H1 (cell line): ENCODE results near the gene MARS1. TPM values are rescaled to one million over a fixed set of nuclear protein-coding genes. Genes with fewer than 3 reads are reported as not detected.
A peak's percentile ranks its signal among the peaks of the same experiment; 100 is the strongest.

Source experiments
- CTCF ChIA-PET: fragments of 300-600 bp; sonication (Branson Sonifier 250); formaldehyde crosslinking; loops from one replicate; lab custom pipeline; 2021; ENCODE audit not compliant: partially characterized antibody; lab: Charles Lee
- POLR2A ChIA-PET: fragments of 300-600 bp; sonication (Branson Sonifier 250); formaldehyde crosslinking; loops from one replicate; lab custom pipeline; 2021; ENCODE audit warnings: inconsistent platforms; ENCODE audit not compliant: partially characterized antibody; lab: Charles Lee
- DNase-seq, 2 experiments: peaks; one replicate each; pipeline versions ENCODE4 v3.0.0 to v3.0.0-alpha.2; 2010 to 2022; ENCODE audit warnings: low spot score in 2 of 2, low read depth in 1 of 2, mixed read lengths in 1 of 2
- FAIRE-seq: peaks from 2 replicates; lab custom pipeline; 2011; peaks lifted over from hg19 to GRCh38; lab: Jason Lieb, UNC
- H2AFZ ChIP-seq: 2 replicates; pipeline ENCODE4 v1.8.1; 2012; ENCODE audit warnings: low read length, inconsistent platforms
- H2AK5ac ChIP-seq: 2 replicates; pipeline ENCODE4 v1.6.1; 2013; ENCODE audit warnings: low read depth, low read length
- H2BK120ac ChIP-seq: replicated peaks from 2 replicates; pipeline ENCODE3; 2013; ENCODE audit warnings: low read depth, low read length, inconsistent platforms
- H2BK12ac ChIP-seq: 2 replicates; pipeline ENCODE4 v1.6.1; 2013; ENCODE audit warnings: low read depth, low read length
- H2BK15ac ChIP-seq: 2 replicates; pipeline ENCODE4 v1.6.1; 2013; ENCODE audit warnings: low read length
- H2BK20ac ChIP-seq: 2 replicates; pipeline ENCODE4 v1.6.1; 2013; ENCODE audit warnings: low read length
- H2BK5ac ChIP-seq: 2 replicates; pipeline ENCODE4 v1.6.1; 2013; ENCODE audit warnings: low read depth, low read length
- H3K14ac ChIP-seq: 2 replicates; pipeline ENCODE4 v1.6.1; 2013; ENCODE audit warnings: inconsistent platforms; ENCODE audit not compliant: insufficient read length
- H3K18ac ChIP-seq: 2 replicates; pipeline ENCODE4 v1.6.1; 2013; ENCODE audit warnings: low read length; ENCODE audit errors: extremely low read depth
- H3K23ac ChIP-seq: 2 replicates; pipeline ENCODE4 v1.6.1; 2013; ENCODE audit warnings: inconsistent platforms; ENCODE audit not compliant: insufficient read length
- H3K23me2 ChIP-seq: 2 replicates; pipeline ENCODE4 v1.6.1; 2013; ENCODE audit warnings: low read depth, low read length
- H3K27ac ChIP-seq: 2 replicates; pipeline ENCODE4 v1.6.1; 2011; ENCODE audit warnings: low read depth, low read length, inconsistent platforms
- H3K27me3 ChIP-seq, 4 experiments: replicated peaks in 1 of 4; 1 replicate in 1 of 4; 2 replicates in 3 of 4; pipeline versions ENCODE4 v1.6.1 to v1.8.1; 2011 to 2013; ENCODE audit warnings: low read length in 3 of 4, mild to moderate bottlenecking in 3 of 4, inconsistent platforms in 2 of 4, mixed read lengths in 2 of 4, moderate library complexity in 1 of 4; ENCODE audit not compliant: control insufficient read depth in 3 of 4, insufficient read depth in 3 of 4; ENCODE audit errors: extremely low read depth in 1 of 4
- H3K36me3 ChIP-seq, 4 experiments: 2 replicates each; pipeline versions ENCODE4 v1.6.1 to v1.8.1; 2011 to 2013; ENCODE audit warnings: mild to moderate bottlenecking in 4 of 4, low read length in 3 of 4, moderate library complexity in 2 of 4, control low read depth in 1 of 4, inconsistent platforms in 1 of 4; ENCODE audit not compliant: insufficient read depth in 4 of 4, control insufficient read depth in 2 of 4
- H3K4ac ChIP-seq: replicated peaks from 2 replicates; pipeline ENCODE3; 2013; ENCODE audit warnings: low read length, low read depth, mixed read lengths, inconsistent platforms; ENCODE audit not compliant: insufficient read length
- H3K4me1 ChIP-seq, 4 experiments: replicated peaks in 1 of 4; 1 replicate in 1 of 4; 2 replicates in 3 of 4; pipeline versions ENCODE4 v1.6.1 to v1.8.1; 2011 to 2013; ENCODE audit warnings: low read length in 3 of 4, inconsistent platforms in 2 of 4, mixed read lengths in 1 of 4; ENCODE audit not compliant: insufficient read depth in 4 of 4, control insufficient read depth in 3 of 4
- H3K4me2 ChIP-seq, 2 experiments: 2 replicates each; pipeline versions ENCODE4 v1.6.1 to v1.8.1; 2011 to 2013; ENCODE audit warnings: low read depth in 2 of 2, low read length in 2 of 2, control low read depth in 1 of 2, inconsistent platforms in 1 of 2, mild to moderate bottlenecking in 1 of 2; ENCODE audit not compliant: insufficient read depth in 1 of 2
- H3K4me3 ChIP-seq, 4 experiments: fragments of 200-600, 300-600 bp in 1 of 4; sonication (generic), shearing (Covaris generic), sonication (Bioruptor Twin) in 1 of 4; 2 replicates each; pipeline versions ENCODE4 v1.5.1 to v1.8.1; 2011 to 2016; ENCODE audit warnings: low read length in 4 of 4, low read depth in 3 of 4, control low read depth in 2 of 4, inconsistent platforms in 2 of 4, mild to moderate bottlenecking in 2 of 4, mixed read lengths in 1 of 4, moderate library complexity in 1 of 4; ENCODE audit not compliant: insufficient read depth in 2 of 4; ENCODE audit errors: extremely low read depth in 1 of 4
- H3K56ac ChIP-seq: replicated peaks from 2 replicates; pipeline ENCODE3; 2013; ENCODE audit warnings: low read depth, mild to moderate bottlenecking, mixed read lengths, low read length, inconsistent platforms; ENCODE audit not compliant: insufficient read length
- H3K79me1 ChIP-seq: 2 replicates; pipeline ENCODE4 v1.6.1; 2013; ENCODE audit warnings: low read depth, low read length, control low read depth
- H3K79me2 ChIP-seq, 2 experiments: 2 replicates each; pipeline versions ENCODE4 v1.6.1 to v1.8.1; 2012 to 2013; ENCODE audit warnings: low read length in 2 of 2, mild to moderate bottlenecking in 2 of 2, inconsistent platforms in 1 of 2; ENCODE audit not compliant: insufficient read depth in 2 of 2, control insufficient read depth in 1 of 2
- H3K9ac ChIP-seq, 4 experiments: replicated peaks in 1 of 4; 1 replicate in 1 of 4; 2 replicates in 3 of 4; pipeline versions ENCODE4 v1.6.1 to v1.8.1; 2011 to 2013; ENCODE audit warnings: low read depth in 3 of 4, low read length in 3 of 4, control low read depth in 2 of 4, mild to moderate bottlenecking in 2 of 4, moderate library complexity in 2 of 4, inconsistent platforms in 1 of 4; ENCODE audit errors: extremely low read depth in 1 of 4
- H3K9me3 ChIP-seq, 2 experiments: 2 replicates each; pipeline versions ENCODE4 v1.6.1 to v1.8.1; 2012 to 2013; ENCODE audit warnings: mild to moderate bottlenecking in 2 of 2, moderate library complexity in 2 of 2, control low read depth in 1 of 2, inconsistent platforms in 1 of 2, low read depth in 1 of 2, low read length in 1 of 2, mixed read lengths in 1 of 2; ENCODE audit not compliant: insufficient read depth in 2 of 2
- H4K20me1 ChIP-seq, 2 experiments: replicated peaks in 1 of 2; 2 replicates each; pipeline versions ENCODE3 to v1.8.1; 2011 to 2013; ENCODE audit warnings: inconsistent platforms in 2 of 2, low read length in 2 of 2, mild to moderate bottlenecking in 1 of 2; ENCODE audit not compliant: insufficient read depth in 2 of 2, control insufficient read depth in 1 of 2
- H4K5ac ChIP-seq: 2 replicates; pipeline ENCODE4 v1.6.1; 2013; ENCODE audit warnings: low read length, low read depth, mixed read lengths, inconsistent platforms; ENCODE audit not compliant: insufficient read length
- H4K8ac ChIP-seq: 2 replicates; pipeline ENCODE4 v1.8.0; 2013; ENCODE audit warnings: mild to moderate bottlenecking, moderate library complexity, low read length, inconsistent platforms; ENCODE audit not compliant: insufficient read depth; ENCODE audit errors: extremely low read depth
- H4K91ac ChIP-seq: replicated peaks from 2 replicates; pipeline ENCODE3; 2013; ENCODE audit warnings: low read length, mixed read lengths, inconsistent platforms; ENCODE audit not compliant: insufficient read length
- ASH2L ChIP-seq: fragments of 200-600, 300-600 bp; sonication (generic); IDR thresholded peaks from one replicate; pipeline ENCODE4 v1.7.1; 2017; ENCODE audit warnings: low read length
- BRCA1 ChIP-seq: IDR thresholded peaks from 2 replicates; pipeline ENCODE4 v1.6.1; 2012; ENCODE audit warnings: low read depth, low read length, improper control_type of control experiment
- GABPA ChIP-seq: IDR thresholded peaks from 2 replicates; pipeline ENCODE4 v1.6.1; 2011; ENCODE audit warnings: mild to moderate bottlenecking, low read length, moderate library complexity, borderline replicate concordance; ENCODE audit not compliant: insufficient read depth
- SIN3A ChIP-seq, 2 experiments: IDR thresholded peaks in 1 of 2; conservative IDR thresholded peaks in 1 of 2; 2 replicates each; pipeline ENCODE4 v1.6.1; 2011 to 2012; ENCODE audit warnings: low read length in 2 of 2, improper control_type of control experiment in 1 of 2, low read depth in 1 of 2, mild to moderate bottlenecking in 1 of 2
- TAF1 ChIP-seq: IDR thresholded peaks from 2 replicates; pipeline ENCODE4 v1.6.1; 2011; ENCODE audit warnings: mild to moderate bottlenecking, low read depth, low read length
- WGBS, 2 experiments: shearing (Covaris generic) in 1 of 2; methylation state at CpG; one replicate each; pipeline versions ENCODE4 v1.1.6 to v1.1.7; 2013 to 2015; ENCODE audit warnings: low lambda C conversion rate in 2 of 2, mixed read lengths in 2 of 2, inconsistent platforms in 1 of 2, low coverage in 1 of 2, missing lambda C conversion rate in 1 of 2; ENCODE audit not compliant: insufficient replicate concordance in 2 of 2, insufficient coverage in 1 of 2, insufficient read length in 1 of 2; ENCODE audit errors: extremely low coverage in 1 of 2, missing lambda C conversion rate in 1 of 2; 5-methylcytosine and 5-hydroxymethylcytosine counted together
- polyA plus RNA-seq, 7 experiments: library from polyadenylated mRNA; depleted of rRNA in 3 of 7; stranded (reverse) in 5 of 7; unstranded in 2 of 7; fragments of >200 nt in 5 of 7; fragments of 200-250 nt in 2 of 7; gene quantifications; 1 replicate in 5 of 7; 2 replicates in 1 of 7; 4 replicates in 1 of 7; pipeline versions ENCODE4 v1.2.1 to v1.2.3, GENCODE V29; 2011 to 2013; ENCODE audit warnings: missing spikeins in 2 of 7, mixed read lengths in 2 of 7
- total RNA-seq: library from RNA; stranded (reverse); fragmentation: NEBNext Ultra II Directional; extraction: Animal tissue kit (Norgen Biotek cat#: 25700); gene quantifications from 2 replicates; pipeline ENCODE4 v1.2.1, GENCODE V29; 2021
- TF ChIP-seq, protein P1 (sequence below): IDR thresholded peaks from 2 replicates; pipeline ENCODE4 v1.6.1; 2011; ENCODE audit warnings: low read depth, mild to moderate bottlenecking, low read length; ENCODE audit not compliant: insufficient read depth
- TF ChIP-seq, protein P2 (sequence below): IDR thresholded peaks from 2 replicates; pipeline ENCODE4 v1.6.1; 2012; ENCODE audit warnings: inconsistent platforms

The MARS1 gene
- total and polyA plus RNA-seq, 2 of the 8 experiments (the other 6 are each of a cell fraction or from before 2014, with no cell fraction given): 194 to 407 TPM

DNA sequence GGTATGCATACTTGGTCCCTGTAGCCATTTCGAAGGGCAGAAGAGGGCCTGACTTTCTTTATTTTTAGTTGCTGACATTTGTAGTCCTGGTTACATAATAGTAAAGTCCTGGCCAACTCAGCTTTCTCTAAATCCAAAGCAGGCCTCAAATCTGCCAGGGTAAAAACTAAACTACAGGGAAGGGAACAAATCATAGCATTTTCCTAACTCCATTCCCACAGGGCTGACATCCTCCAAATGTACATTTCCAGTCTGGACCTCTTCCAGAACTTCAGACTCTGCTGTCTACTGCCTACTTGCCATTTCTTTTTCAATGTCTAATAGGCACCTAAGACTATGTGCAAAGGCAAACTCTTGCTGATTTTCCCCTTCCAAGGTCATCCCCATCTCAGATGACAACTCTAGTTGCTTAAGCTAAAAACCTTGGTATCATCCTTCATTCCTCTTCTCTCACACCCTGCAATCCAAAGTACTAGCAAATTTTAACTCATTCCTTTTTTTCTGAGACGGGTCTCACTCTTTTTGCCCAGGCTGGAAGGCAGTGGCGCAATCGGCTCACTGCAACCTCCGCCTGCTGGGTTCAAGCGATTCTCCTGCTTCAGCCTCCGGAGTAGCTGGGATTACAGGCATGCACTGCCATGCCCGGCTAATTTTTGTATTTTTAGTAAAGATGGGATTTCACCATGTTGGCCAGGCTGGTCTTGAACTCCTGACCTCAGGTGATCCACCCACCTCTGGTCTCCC lies 30.5 kb downstream of the MARS1 start:
- Histone ChIP-seq H2BK20ac (no peak overlapping the region), H3K79me2 (peaks cover 0 to 20% of the 10 kb centered on the region in 2 experiments; a peak in 2 of 4 replicates), H2AK5ac (no peak overlapping the region), H3K23ac (no peak overlapping the region), H2AFZ (no peak overlapping the region), H2BK12ac (no peak overlapping the region), H3K4ac (no peak overlapping the region), H4K8ac (no peak overlapping the region), H4K91ac (no peak overlapping the region), H3K27ac (0 out of 2 replicates have a peak overlapping the region, but pooled peaks have one; percentile 14), H3K14ac (no peak overlapping the region), H3K4me3 (peak overlapping the region in 2 of 4 experiments; percentile 80 to 85; a peak in 3 of 8 replicates), H2BK120ac (no peak overlapping the region), H2BK15ac (no peak overlapping the region), H3K4me1 (peaks cover 4 to 17% (median 12%) of the 10 kb centered on the region in 4 experiments), H3K9ac (no peak overlapping the region), H4K20me1 (peaks cover 5 to 15% of the 10 kb centered on the region in 2 experiments), H3K36me3 (peaks cover 32 to 55% (median 41%) of the 10 kb centered on the region in 4 experiments), H3K4me2 (peak overlapping the region in 1 of 2 experiments; percentile 81; a peak in 1 of 4 replicates), H3K56ac (no peak overlapping the region), H3K79me1 (no peaks in the 10 kb centered on the region), H2BK5ac (no peak overlapping the region), H3K9me3 (no peaks in the 10 kb centered on the region), H4K5ac (no peak overlapping the region), H3K23me2 (peaks cover 18% of the 10 kb centered on the region), H3K27me3 (no peaks in the 10 kb centered on the region), H3K18ac (no peak overlapping the region)
- WGBS, 2 experiments: 90% methylated on average over 8 of the region's 8 CpGs; no CpG with 5 or more reads in 1 of the 2 experiments
- FAIRE-seq: no peak
- no peak for TF ChIP-seq GABPA
- TF ChIP-seq, protein P1, sequence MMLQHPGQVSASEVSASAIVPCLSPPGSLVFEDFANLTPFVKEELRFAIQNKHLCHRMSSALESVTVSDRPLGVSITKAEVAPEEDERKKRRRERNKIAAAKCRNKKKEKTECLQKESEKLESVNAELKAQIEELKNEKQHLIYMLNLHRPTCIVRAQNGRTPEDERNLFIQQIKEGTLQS: no peak
- TF ChIP-seq TAF1: no peak
- no peak for TF ChIP-seq BRCA1
- TF ChIP-seq SIN3A (conservative IDR thresholded peaks at IDR 0.05 in 1 of 2, IDR thresholded peaks at IDR 0.05 in 1 of 2; ENCODE audit: low read depth in 1 of 2, low read length in 2 of 2): no peak
- TF ChIP-seq, protein P2, sequence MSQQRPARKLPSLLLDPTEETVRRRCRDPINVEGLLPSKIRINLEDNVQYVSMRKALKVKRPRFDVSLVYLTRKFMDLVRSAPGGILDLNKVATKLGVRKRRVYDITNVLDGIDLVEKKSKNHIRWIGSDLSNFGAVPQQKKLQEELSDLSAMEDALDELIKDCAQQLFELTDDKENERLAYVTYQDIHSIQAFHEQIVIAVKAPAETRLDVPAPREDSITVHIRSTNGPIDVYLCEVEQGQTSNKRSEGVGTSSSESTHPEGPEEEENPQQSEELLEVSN: no peak
- no peak for TF ChIP-seq ASH2L
- ChIA-PET POLR2A (interaction anchor here (0.6 to 6.0 kb wide), 17 partner anchors 7 to 286 kb away, joined by 3 to 60 read pairs (median 6); partner anchors contain the start of gene DCTN2), CTCF (interaction anchor here (0.6 kb wide), 1 partner anchor 12 kb away, joined by 3 read pairs; no protein-coding TSS in a partner anchor)
- no peak for DNase-seq
